ENCODE results near the gene HNF4A.

HNF4A gene

DNA sequence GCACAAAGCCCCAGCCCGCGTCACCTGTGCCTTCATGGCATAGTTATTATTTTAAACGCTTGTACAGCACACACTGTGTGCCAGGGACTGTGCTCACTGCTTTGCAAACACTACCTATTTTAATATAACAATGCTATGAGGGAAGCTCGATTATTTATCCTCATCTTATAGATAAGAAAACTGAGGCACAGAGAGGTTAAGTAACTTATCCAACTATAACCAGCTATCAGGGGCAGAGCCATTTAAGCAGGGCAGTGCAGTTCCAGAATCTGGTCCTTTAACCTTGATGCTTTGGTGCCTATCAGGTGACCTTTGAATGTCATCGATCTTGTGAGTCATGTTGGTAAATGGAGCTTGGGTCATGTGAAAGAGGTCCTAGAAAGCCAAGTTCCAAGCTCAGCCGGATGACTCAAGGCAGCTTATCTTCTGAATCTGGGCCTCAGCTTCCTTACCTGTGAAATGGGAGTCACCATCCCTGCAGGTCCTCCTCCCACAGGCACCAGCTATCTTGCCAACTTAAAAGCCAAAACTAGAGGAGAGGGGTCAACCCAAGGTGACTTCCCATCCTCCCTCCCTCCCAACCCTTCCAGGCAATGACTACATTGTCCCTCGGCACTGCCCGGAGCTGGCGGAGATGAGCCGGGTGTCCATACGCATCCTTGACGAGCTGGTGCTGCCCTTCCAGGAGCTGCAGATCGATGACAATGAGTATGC, 63.8 kb downstream of the HNF4A start:
- DNase-seq (ENCODE audit: extremely low spot score), result no peak
- ChIA-PET CTCF (no interaction called here), POLR2A (interaction anchor here (1.4 kb wide), 1 partner anchor 13 kb away, joined by 3 read pairs; no protein-coding TSS in a partner anchor)

GRCh38 chr20:44420497-44420896, 65.0 kb downstream of the HNF4A start:
- CTCF ChIA-PET, result no interaction called here
- POLR2A ChIA-PET, result interaction anchor here (1.4 kb wide), 1 partner anchor 14 kb away, joined by 3 read pairs; no protein-coding TSS in a partner anchor
- no peak for TF ChIP-seq BHLHE40 (IDR thresholded peaks at IDR 0.05; ENCODE audit: borderline replicate concordance)
- TF ChIP-seq SUZ12 (IDR thresholded peaks at IDR 0.05), result no peak
- TF ChIP-seq FOXA1 (IDR thresholded peaks at IDR 0.05), result no peak
- TF ChIP-seq ELF4 (IDR thresholded peaks at IDR 0.05), result no peak
- TF ChIP-seq ZNF384 (IDR thresholded peaks at IDR 0.05), result no peak
- TF ChIP-seq NFRKB (IDR thresholded peaks at IDR 0.05), result no peak
- TF ChIP-seq, protein P1, sequence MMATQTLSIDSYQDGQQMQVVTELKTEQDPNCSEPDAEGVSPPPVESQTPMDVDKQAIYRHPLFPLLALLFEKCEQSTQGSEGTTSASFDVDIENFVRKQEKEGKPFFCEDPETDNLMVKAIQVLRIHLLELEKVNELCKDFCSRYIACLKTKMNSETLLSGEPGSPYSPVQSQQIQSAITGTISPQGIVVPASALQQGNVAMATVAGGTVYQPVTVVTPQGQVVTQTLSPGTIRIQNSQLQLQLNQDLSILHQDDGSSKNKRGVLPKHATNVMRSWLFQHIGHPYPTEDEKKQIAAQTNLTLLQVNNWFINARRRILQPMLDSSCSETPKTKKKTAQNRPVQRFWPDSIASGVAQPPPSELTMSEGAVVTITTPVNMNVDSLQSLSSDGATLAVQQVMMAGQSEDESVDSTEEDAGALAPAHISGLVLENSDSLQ (IDR thresholded peaks at IDR 0.05), result no peak
- TF ChIP-seq FOXM1 (IDR thresholded peaks at IDR 0.05; ENCODE audit: borderline replicate concordance), result no peak
- TF ChIP-seq L3MBTL2 (conservative IDR thresholded peaks at IDR 0.05), result no peak
- DNase-seq (ENCODE audit: extremely low spot score), result no peak

More for the DNA sequence above, 63.8 kb downstream of the HNF4A start:
- TF ChIP-seq SUZ12 (IDR thresholded peaks at IDR 0.05), result no peak
- TF ChIP-seq, protein P1 (IDR thresholded peaks at IDR 0.05), result no peak
- TF ChIP-seq ARNT (IDR thresholded peaks at IDR 0.05), result no peak
- TF ChIP-seq LEF1 (IDR thresholded peaks at IDR 0.05; ENCODE audit: borderline replicate concordance), result no peak
- no peak for TF ChIP-seq NFRKB (IDR thresholded peaks at IDR 0.05)

- POLR2A ChIA-PET, result no interaction called here
- DNase-seq (ENCODE audit: extremely low spot score), result no peak
- TF ChIP-seq, protein P1 (IDR thresholded peaks at IDR 0.05), result no peak
- no peak for TF ChIP-seq SP1 (IDR thresholded peaks at IDR 0.05)
- TF ChIP-seq ZNF384 (IDR thresholded peaks at IDR 0.05), result no peak
- no peak for TF ChIP-seq SUZ12 (IDR thresholded peaks at IDR 0.05)
- TF ChIP-seq LEF1 (IDR thresholded peaks at IDR 0.05; ENCODE audit: borderline replicate concordance), result no peak
- TF ChIP-seq FOXM1 (IDR thresholded peaks at IDR 0.05; ENCODE audit: borderline replicate concordance), result no peak
- TF ChIP-seq L3MBTL2 (conservative IDR thresholded peaks at IDR 0.05), result no peak
- TF ChIP-seq FOXK2 (IDR thresholded peaks at IDR 0.05), result no peak
- no peak for TF ChIP-seq TARDBP (IDR thresholded peaks at IDR 0.05)
- TF ChIP-seq FOXA1 (IDR thresholded peaks at IDR 0.05), result no peak
- TF ChIP-seq ARNT (IDR thresholded peaks at IDR 0.05), result no peak
- CTCF ChIA-PET, result no interaction called here
These were observed 66.6 kb downstream of the HNF4A start for GRCh38 chr20:44422083-44422482.

DNA sequence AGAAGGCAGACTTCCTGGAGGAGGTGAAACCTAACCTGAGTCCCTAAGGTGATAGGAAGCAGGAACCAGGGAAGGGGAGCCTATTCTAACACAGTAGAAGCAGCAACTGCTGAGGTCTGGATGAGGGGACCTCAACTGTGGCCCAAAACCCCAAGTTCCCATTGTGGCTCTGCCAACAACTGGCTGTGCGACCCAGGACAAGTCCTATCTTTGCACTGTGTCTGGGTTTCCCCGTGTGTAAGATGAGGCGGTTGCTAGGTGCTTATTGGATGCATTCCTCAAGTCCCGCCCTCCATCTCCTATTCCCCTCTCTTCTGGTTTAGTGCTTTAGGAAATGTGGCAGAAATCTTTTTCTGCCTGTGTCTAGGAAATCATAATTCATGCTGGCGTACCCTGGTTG, 68.0 kb downstream of the HNF4A start:
- no peak for DNase-seq (ENCODE audit: extremely low spot score)
- no peak for TF ChIP-seq TARDBP (IDR thresholded peaks at IDR 0.05)
- TF ChIP-seq HDGF (IDR thresholded peaks at IDR 0.05; ENCODE audit: borderline replicate concordance), result no peak
- TF ChIP-seq L3MBTL2 (conservative IDR thresholded peaks at IDR 0.05), result no peak
- TF ChIP-seq BHLHE40 (IDR thresholded peaks at IDR 0.05; ENCODE audit: borderline replicate concordance), result no peak
- TF ChIP-seq LEF1 (IDR thresholded peaks at IDR 0.05; ENCODE audit: borderline replicate concordance), result no peak
- ChIA-PET POLR2A (no interaction called here), CTCF (no interaction called here)

DNA sequence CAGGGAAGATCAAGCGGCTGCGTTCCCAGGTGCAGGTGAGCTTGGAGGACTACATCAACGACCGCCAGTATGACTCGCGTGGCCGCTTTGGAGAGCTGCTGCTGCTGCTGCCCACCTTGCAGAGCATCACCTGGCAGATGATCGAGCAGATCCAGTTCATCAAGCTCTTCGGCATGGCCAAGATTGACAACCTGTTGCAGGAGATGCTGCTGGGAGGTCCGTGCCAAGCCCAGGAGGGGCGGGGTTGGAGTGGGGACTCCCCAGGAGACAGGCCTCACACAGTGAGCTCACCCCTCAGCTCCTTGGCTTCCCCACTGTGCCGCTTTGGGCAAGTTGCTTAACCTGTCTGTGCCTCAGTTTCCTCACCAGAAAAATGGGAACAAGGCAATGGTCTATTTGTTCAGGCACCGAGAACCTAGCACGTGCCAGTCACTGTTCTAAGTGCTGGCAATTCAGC, 68.6 kb downstream of the HNF4A start:
- TF ChIP-seq, protein P1 (IDR thresholded peaks at IDR 0.05), result no peak
- TF ChIP-seq TARDBP (IDR thresholded peaks at IDR 0.05), result no peak
- no peak for TF ChIP-seq SUZ12 (IDR thresholded peaks at IDR 0.05)
- no peak for TF ChIP-seq HDGF (IDR thresholded peaks at IDR 0.05; ENCODE audit: borderline replicate concordance)
- TF ChIP-seq SP1 (IDR thresholded peaks at IDR 0.05), result no peak
- no peak for TF ChIP-seq BHLHE40 (IDR thresholded peaks at IDR 0.05; ENCODE audit: borderline replicate concordance)
- TF ChIP-seq ARNT (IDR thresholded peaks at IDR 0.05), result no peak
- no peak for TF ChIP-seq FOXK2 (IDR thresholded peaks at IDR 0.05)
- TF ChIP-seq CTBP1 (IDR thresholded peaks at IDR 0.05; ENCODE audit: borderline replicate concordance), result no peak
- TF ChIP-seq ELF4 (IDR thresholded peaks at IDR 0.05), result no peak
- TF ChIP-seq ZNF384 (IDR thresholded peaks at IDR 0.05), result no peak
- TF ChIP-seq FOXM1 (IDR thresholded peaks at IDR 0.05; ENCODE audit: borderline replicate concordance), result no peak
- no peak for TF ChIP-seq L3MBTL2 (conservative IDR thresholded peaks at IDR 0.05)
- TF ChIP-seq LEF1 (IDR thresholded peaks at IDR 0.05; ENCODE audit: borderline replicate concordance), result no peak
- no peak for TF ChIP-seq NFRKB (IDR thresholded peaks at IDR 0.05)
- TF ChIP-seq FOXA1 (IDR thresholded peaks at IDR 0.05), result no peak
- POLR2A ChIA-PET, result no interaction called here
- no peak for DNase-seq (ENCODE audit: extremely low spot score)
- CTCF ChIA-PET, result no interaction called here

DNA sequence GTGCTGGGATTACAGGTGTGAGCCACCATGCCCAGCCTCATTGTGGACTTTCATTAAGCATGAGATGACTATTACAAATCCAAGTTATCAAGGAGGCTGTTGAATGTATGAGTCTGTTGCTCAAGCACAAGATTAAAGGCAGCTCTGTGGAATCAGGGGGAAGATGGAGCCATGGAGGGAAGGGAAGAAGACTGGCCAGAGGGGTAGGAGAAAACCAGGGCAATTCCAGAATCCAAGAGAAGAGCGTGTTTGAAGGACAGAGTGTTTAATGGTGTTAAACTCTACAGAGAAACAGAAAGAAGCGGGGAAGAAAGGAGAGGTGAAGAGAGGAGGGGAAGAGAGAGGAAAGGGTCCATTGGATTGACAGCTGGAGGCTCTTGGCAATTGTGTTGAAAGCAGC, 70.4 kb downstream of the HNF4A start:
- POLR2A ChIA-PET, result no interaction called here
- TF ChIP-seq CTBP1 (IDR thresholded peaks at IDR 0.05; ENCODE audit: borderline replicate concordance) (no peak), ARNT (IDR thresholded peaks at IDR 0.05) (no peak), FOXA1 (IDR thresholded peaks at IDR 0.05) (no peak), ELF4 (IDR thresholded peaks at IDR 0.05) (no peak), FOXM1 (IDR thresholded peaks at IDR 0.05; ENCODE audit: borderline replicate concordance) (no peak), NFRKB (IDR thresholded peaks at IDR 0.05) (no peak), LEF1 (IDR thresholded peaks at IDR 0.05; ENCODE audit: borderline replicate concordance) (no peak), L3MBTL2 (conservative IDR thresholded peaks at IDR 0.05) (no peak), SP1 (IDR thresholded peaks at IDR 0.05) (no peak), ZNF384 (IDR thresholded peaks at IDR 0.05) (no peak), BHLHE40 (IDR thresholded peaks at IDR 0.05; ENCODE audit: borderline replicate concordance) (no peak)
- CTCF ChIA-PET, result no interaction called here
- no peak for DNase-seq (ENCODE audit: extremely low spot score)
